CD4-positive, alpha-beta T cell (primary cell): ENCODE measurements around the gene RAD17. TPM values are rescaled to one million over a fixed set of nuclear protein-coding genes. Genes with fewer than 3 reads are reported as not detected.

ENCODE experiments used
- ATAC-seq: fragments of 200-7000 bp; cut with Tn5 transposase; one replicate; pipeline ENCODE4 v1.10.0; 2022; ENCODE audit warnings: mild to moderate bottlenecking; ENCODE audit not compliant: poor library complexity
- CTCF ChIA-PET: fragments of 350-600 bp; sonication (Branson Sonifier 250); formaldehyde crosslinking; loops from one replicate; lab custom pipeline; 2021; ENCODE audit warnings: antibody characterized with exemption, inconsistent platforms; lab: Charles Lee
- POLR2A ChIA-PET: fragments of 350-600 bp; sonication (Branson Sonifier 250); formaldehyde crosslinking; loops from one replicate; lab custom pipeline; 2021; ENCODE audit warnings: antibody characterized with exemption, inconsistent platforms; lab: Charles Lee
- DNase-seq, 14 experiments: peaks; one replicate each; pipeline ENCODE4 v3.0.0-alpha.2; 2013 to 2020; ENCODE audit warnings: mixed read lengths in 2 of 14
- H3K27ac ChIP-seq, 2 donors: one replicate each; pipeline versions ENCODE4 v1.5.1 to v1.7.0; 2013; ENCODE audit warnings: low read length in 2 of 2, low read depth in 1 of 2, mild to moderate bottlenecking in 1 of 2
- H3K27me3 ChIP-seq, 2 experiments: 1 replicate in 1 of 2; 2 replicates in 1 of 2; pipeline versions ENCODE4 v1.6.1 to v1.7.0; 2013; ENCODE audit warnings: low read length in 2 of 2, control low read depth in 1 of 2, mild to moderate bottlenecking in 1 of 2, moderate library complexity in 1 of 2; ENCODE audit not compliant: insufficient read depth in 2 of 2, control insufficient read depth in 1 of 2
- H3K36me3 ChIP-seq: one replicate; pipeline ENCODE4 v1.6.1; 2013; ENCODE audit warnings: low read length, control low read depth; ENCODE audit not compliant: insufficient read depth
- H3K4me1 ChIP-seq: one replicate; pipeline ENCODE4 v1.6.1; 2013; ENCODE audit warnings: low read length, control low read depth; ENCODE audit not compliant: insufficient read depth
- H3K4me3 ChIP-seq: one replicate; pipeline ENCODE4 v1.5.1; 2013; ENCODE audit warnings: mild to moderate bottlenecking, low read length, moderate library complexity
- H3K9me3 ChIP-seq, 2 experiments: 1 replicate in 1 of 2; 2 replicates in 1 of 2; pipeline versions ENCODE4 v1.6.1 to v1.7.0; 2013; ENCODE audit warnings: low read length in 2 of 2, mild to moderate bottlenecking in 2 of 2, control low read depth in 1 of 2, moderate library complexity in 1 of 2; ENCODE audit not compliant: control insufficient read depth in 1 of 2, insufficient read depth in 1 of 2
- H3K27ac Mint-ChIP-seq: one replicate; pipeline ENCODE4 v1.8.0; 2020; ENCODE audit warnings: mixed read lengths
- H3K27me3 Mint-ChIP-seq: one replicate; pipeline ENCODE4 v1.8.0; 2021; ENCODE audit warnings: mixed read lengths
- H3K36me3 Mint-ChIP-seq: one replicate; pipeline ENCODE4 v1.8.0; 2021; ENCODE audit warnings: low read depth, mixed read lengths
- H3K4me1 Mint-ChIP-seq: one replicate; pipeline ENCODE4 v1.8.0; 2021; ENCODE audit warnings: low read depth, mixed read lengths
- H3K4me3 Mint-ChIP-seq: one replicate; pipeline ENCODE4 v1.8.0; 2020; ENCODE audit warnings: mild to moderate bottlenecking, mixed read lengths
- H3K9me3 Mint-ChIP-seq: one replicate; pipeline ENCODE4 v1.8.0; 2020; ENCODE audit warnings: mixed read lengths
- CTCF ChIP-seq: fragments of 200-600 bp; IDR thresholded peaks from one replicate; pipeline ENCODE4 v1.8.0; 2022; ENCODE audit warnings: antibody characterized with exemption, mild to moderate bottlenecking
- intact Hi-C, 2 experiments: fragments of 100-400 bp; cut with DNase I in 1 of 2; cut with micrococcal nuclease in 1 of 2; formaldehyde crosslinking; loops; one replicate each; pipeline versions ENCODE4 v1.15.1 to v1.9.0; 2023 to 2025; cut with DNase I, micrococcal nuclease
- total RNA-seq, 174 experiments: library from RNA in 2 of 174; stranded (reverse) in 2 of 174; gene quantifications; one replicate each; pipeline ENCODE4 v1.2.3 and lab custom pipeline; 2021 to 2026

RAD17 gene
- total RNA-seq, 2 experiments from 2014 or later: 15.7 to 19.1 TPM

GRCh38 chr5:69414885-69415583 is 45.4 kb downstream of the RAD17 start, which contains the start of gene MARVELD2:
Gene MARVELD2, plus strand, starts transcription at chr5:69415116. Its CDS starts 4,270 bp downstream, at chr5:69419386.
- Mint-ChIP-seq H3K9me3 (no peaks in the 10 kb centered on the region), H3K27ac (peak within 1 kb of the TSS; percentile 29), H3K4me1 (peaks cover 16% of the 10 kb centered on the region), H3K27me3 (no peaks in the 10 kb centered on the region), H3K4me3 (peak within 1 kb of the TSS; percentile 85), H3K36me3 (peaks cover 27% of the 10 kb centered on the region)
- peaks cover 9% of the 10 kb centered on the region for H3K36me3 ChIP-seq
- ATAC-seq: peak; percentile 77
- ChIA-PET POLR2A (no interaction called here), CTCF (no interaction called here)
- intact Hi-C loops: no loop called here
- DNase-seq: peak in 13 of 14 experiments; percentile 9 to 69 (median 38)
- H3K27me3 ChIP-seq: no peaks in the 10 kb centered on the region
- no peaks in the 10 kb centered on the region for H3K9me3 ChIP-seq
- H3K4me1 ChIP-seq: peaks cover 5% of the 10 kb centered on the region
- no peak for TF ChIP-seq CTCF
- H3K4me3 ChIP-seq: peak within 1 kb of the TSS; percentile 59
- no peak within 1 kb of the TSS for H3K27ac ChIP-seq

DNA sequence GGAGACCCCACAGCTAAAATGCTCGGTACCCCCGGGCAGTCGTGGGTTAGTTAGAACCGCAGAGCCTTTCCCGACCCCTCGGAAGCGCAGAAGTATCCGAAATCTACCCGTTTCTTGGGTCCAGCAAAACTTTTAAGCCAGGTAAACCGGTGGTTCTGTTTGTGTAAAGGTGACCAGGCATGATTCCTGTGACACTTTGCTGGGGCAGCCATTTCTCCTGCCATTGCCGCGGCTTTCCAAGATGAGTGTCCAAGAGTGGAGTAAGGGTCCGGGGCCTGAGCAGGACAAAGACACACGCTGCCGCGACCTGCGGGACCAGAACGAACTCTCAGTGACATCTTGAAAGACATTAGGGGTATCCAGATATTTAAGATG is 46.0 kb downstream of the RAD17 start:
- Histone ChIP-seq H3K9me3 (no peaks in the 10 kb centered on the region), H3K4me3 (peak overlapping the region; percentile 59), H3K27ac (no peak overlapping the region), H3K27me3 (no peaks in the 10 kb centered on the region), H3K36me3 (peaks cover 4% of the 10 kb centered on the region), H3K4me1 (peaks cover 5% of the 10 kb centered on the region)
- Mint-ChIP-seq H3K4me1 (peaks cover 16% of the 10 kb centered on the region), H3K36me3 (peaks cover 22% of the 10 kb centered on the region), H3K27ac (no peak overlapping the region), H3K27me3 (no peaks in the 10 kb centered on the region), H3K9me3 (no peaks in the 10 kb centered on the region), H3K4me3 (peak overlapping the region; percentile 76)
- POLR2A ChIA-PET: no interaction called here
- intact Hi-C loops: no loop called here
- no peak for DNase-seq
- CTCF ChIA-PET: no interaction called here
- no peak for ATAC-seq
- no peak for TF ChIP-seq CTCF

- CTCF ChIA-PET: no interaction called here
- no peak overlapping the region for H3K27ac ChIP-seq
- no peak for DNase-seq
- peaks cover 3% of the 10 kb centered on the region for H3K36me3 ChIP-seq
- no peak overlapping the region for H3K4me3 ChIP-seq
- POLR2A ChIA-PET: no interaction called here
- intact Hi-C loops: no loop called here
- ATAC-seq: no peak
- Mint-ChIP-seq H3K27me3 (no peaks in the 10 kb centered on the region), H3K27ac (no peak overlapping the region), H3K4me1 (peaks cover 16% of the 10 kb centered on the region), H3K9me3 (no peaks in the 10 kb centered on the region), H3K36me3 (peaks cover 19% of the 10 kb centered on the region), H3K4me3 (peak overlapping the region; percentile 76)
- H3K27me3 ChIP-seq: no peaks in the 10 kb centered on the region
- TF ChIP-seq CTCF: no peak
- peaks cover 5% of the 10 kb centered on the region for H3K4me1 ChIP-seq
- H3K9me3 ChIP-seq: no peaks in the 10 kb centered on the region
Observed at GRCh38 chr5:69416180-69416579, 46.6 kb downstream of the RAD17 start.
